ENCODE measurements around the gene FEN1. TPM values are rescaled to one million over a fixed set of nuclear protein-coding genes. Genes with fewer than 3 reads are reported as not detected.

FEN1 gene
- total and polyA plus RNA-seq, 12 donors: 3.9 to 32.0 (median 10.0) TPM

GRCh38 chr11:61769946-61770683 lies 22.6 kb upstream of the FEN1 start:
- H3K4me1 ChIP-seq (replicated peaks in 1 of 2): no peaks in the 10 kb centered on the region
- 83 to 90% (median 87%) methylated on average over 2 to 20 of the region's 20 CpGs for WGBS, 4 donors
- no peaks in the 10 kb centered on the region for H3K9me3 ChIP-seq (replicated peaks in 1 of 3)
- no peaks in the 10 kb centered on the region for H3K36me3 ChIP-seq (replicated peaks in 1 of 2)
- no peak for DNase-seq
- no peak overlapping the region for H3K27ac ChIP-seq
- intact Hi-C loops (cut with DNase I): no loop called here
- no peaks in the 10 kb centered on the region for H3K27me3 ChIP-seq
- no peak overlapping the region for H3K4me3 ChIP-seq
- TF ChIP-seq POLR2A (IDR thresholded peaks at IDR 0.05): no peak
- TF ChIP-seq, protein P1, sequence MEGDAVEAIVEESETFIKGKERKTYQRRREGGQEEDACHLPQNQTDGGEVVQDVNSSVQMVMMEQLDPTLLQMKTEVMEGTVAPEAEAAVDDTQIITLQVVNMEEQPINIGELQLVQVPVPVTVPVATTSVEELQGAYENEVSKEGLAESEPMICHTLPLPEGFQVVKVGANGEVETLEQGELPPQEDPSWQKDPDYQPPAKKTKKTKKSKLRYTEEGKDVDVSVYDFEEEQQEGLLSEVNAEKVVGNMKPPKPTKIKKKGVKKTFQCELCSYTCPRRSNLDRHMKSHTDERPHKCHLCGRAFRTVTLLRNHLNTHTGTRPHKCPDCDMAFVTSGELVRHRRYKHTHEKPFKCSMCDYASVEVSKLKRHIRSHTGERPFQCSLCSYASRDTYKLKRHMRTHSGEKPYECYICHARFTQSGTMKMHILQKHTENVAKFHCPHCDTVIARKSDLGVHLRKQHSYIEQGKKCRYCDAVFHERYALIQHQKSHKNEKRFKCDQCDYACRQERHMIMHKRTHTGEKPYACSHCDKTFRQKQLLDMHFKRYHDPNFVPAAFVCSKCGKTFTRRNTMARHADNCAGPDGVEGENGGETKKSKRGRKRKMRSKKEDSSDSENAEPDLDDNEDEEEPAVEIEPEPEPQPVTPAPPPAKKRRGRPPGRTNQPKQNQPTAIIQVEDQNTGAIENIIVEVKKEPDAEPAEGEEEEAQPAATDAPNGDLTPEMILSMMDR (IDR thresholded peaks at IDR 0.05): no peak

DNA sequence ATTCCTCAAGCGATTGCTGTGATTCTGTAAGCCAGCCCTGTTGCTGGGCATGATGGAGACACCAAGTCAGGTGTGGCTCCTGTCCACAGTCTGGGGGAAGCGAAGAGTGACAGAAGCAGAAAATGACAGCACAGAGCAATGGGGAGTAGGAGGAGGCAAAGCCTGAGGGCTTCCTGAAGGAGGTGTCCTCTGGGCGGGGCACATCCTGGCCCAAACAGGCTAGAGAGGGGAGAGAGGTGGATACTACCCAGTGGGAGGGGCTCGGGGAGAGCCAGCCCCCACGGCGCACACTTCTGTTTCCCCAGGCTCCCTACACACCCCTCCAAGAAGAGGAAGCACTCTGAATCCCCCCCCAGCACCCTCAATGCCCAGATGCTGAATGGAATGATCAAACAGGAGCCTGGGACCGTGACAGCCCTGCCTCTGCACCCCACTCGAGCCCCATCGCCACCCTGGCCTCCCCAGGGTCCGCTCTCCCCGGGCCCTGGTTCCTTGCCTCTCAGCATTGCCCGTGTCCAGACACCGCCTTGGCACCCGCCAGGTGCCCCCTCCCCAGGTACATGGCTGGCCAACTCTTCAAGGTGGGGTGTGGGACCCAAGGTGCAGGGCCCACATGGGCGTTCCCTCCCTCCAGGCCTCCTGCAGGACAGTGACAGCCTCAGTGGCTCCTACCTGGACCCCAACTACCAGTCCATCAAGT lies 21.4 kb upstream of the FEN1 start:
- no peaks in the 10 kb centered on the region for H3K4me1 ChIP-seq (replicated peaks in 1 of 2)
- no peaks in the 10 kb centered on the region for H3K36me3 ChIP-seq (replicated peaks in 1 of 2)
- H3K27me3 ChIP-seq: no peaks in the 10 kb centered on the region
- no peak overlapping the region for H3K27ac ChIP-seq
- no peak overlapping the region for H3K4me3 ChIP-seq
- TF ChIP-seq, protein P1 (IDR thresholded peaks at IDR 0.05): no peak
- TF ChIP-seq POLR2A (IDR thresholded peaks at IDR 0.05): no peak
- WGBS, 4 donors: 78 to 88% (median 86%) methylated on average over 11 to 15 of the region's 15 CpGs
- DNase-seq: no peak
- intact Hi-C loops (cut with DNase I): no loop called here
- H3K9me3 ChIP-seq (replicated peaks in 1 of 3): no peaks in the 10 kb centered on the region

- WGBS, 4 donors: 44 to 82% (median 66%) methylated on average over 3 to 7 of the region's 7 CpGs
- peaks cover 0 to 4% of the 10 kb centered on the region in 2 donors for H3K4me1 ChIP-seq (replicated peaks in 1 of 2)
- H3K27me3 ChIP-seq: no peaks in the 10 kb centered on the region
- no peak overlapping the region for H3K27ac ChIP-seq
- H3K36me3 ChIP-seq (replicated peaks in 1 of 2): no peaks in the 10 kb centered on the region
- intact Hi-C loops (cut with DNase I): no loop called here
- no peak for TF ChIP-seq POLR2A (IDR thresholded peaks at IDR 0.05)
- H3K9me3 ChIP-seq (replicated peaks in 1 of 3): no peaks in the 10 kb centered on the region
- DNase-seq: no peak
- no peak overlapping the region for H3K4me3 ChIP-seq
Observed at GRCh38 chr11:61771985-61772455, 20.7 kb upstream of the FEN1 start.

GRCh38 chr11:61773356-61773755 lies 19.4 kb upstream of the FEN1 start:
- 66 to 84% (median 80%) methylated on average over 10 of the region's 10 CpGs for WGBS, 4 donors
- no peak overlapping the region for H3K27ac ChIP-seq
- TF ChIP-seq, protein P1 (IDR thresholded peaks at IDR 0.05): no peak
- TF ChIP-seq POLR2A (IDR thresholded peaks at IDR 0.05): no peak

More at GRCh38 chr11:61773356-61773755, 19.4 kb upstream of the FEN1 start:
- intact Hi-C loops (cut with DNase I): no loop called here
- no peaks in the 10 kb centered on the region for H3K9me3 ChIP-seq (replicated peaks in 1 of 3)
- no peaks in the 10 kb centered on the region for H3K36me3 ChIP-seq (replicated peaks in 1 of 2)
- H3K27me3 ChIP-seq: no peaks in the 10 kb centered on the region
- H3K4me1 ChIP-seq (replicated peaks in 1 of 2): peaks cover 0 to 11% of the 10 kb centered on the region in 2 donors
- H3K4me3 ChIP-seq: no peak overlapping the region
- no peak for DNase-seq
